Measurements from ENCODE around the gene TGFBRAP1.

- TF ChIP-seq CTCF (IDR thresholded peaks at IDR 0.05) (no peak), POLR2A (IDR thresholded peaks at IDR 0.05) (no peak), EP300 (IDR thresholded peaks at IDR 0.05) (no peak)
These were observed 85.6 kb downstream of the TGFBRAP1 start for GRCh38 chr2:105243961-105244360.

Data from tibial nerve (tissue), 4 donors.